Mesangial cell (primary cell): ENCODE measurements around the gene SLC30A9. TPM values are rescaled to one million over a fixed set of nuclear protein-coding genes. Genes with fewer than 3 reads are reported as not detected.

Experiments
- total RNA-seq: library from RNA; depleted of rRNA; stranded (reverse); fragments of >200 nt; gene quantifications from 2 replicates; pipeline ENCODE4 v1.2.3, GENCODE V29; 2015

The SLC30A9 gene
- 36.5 and 44.9 TPM in 2 replicates for total RNA-seq

DNA sequence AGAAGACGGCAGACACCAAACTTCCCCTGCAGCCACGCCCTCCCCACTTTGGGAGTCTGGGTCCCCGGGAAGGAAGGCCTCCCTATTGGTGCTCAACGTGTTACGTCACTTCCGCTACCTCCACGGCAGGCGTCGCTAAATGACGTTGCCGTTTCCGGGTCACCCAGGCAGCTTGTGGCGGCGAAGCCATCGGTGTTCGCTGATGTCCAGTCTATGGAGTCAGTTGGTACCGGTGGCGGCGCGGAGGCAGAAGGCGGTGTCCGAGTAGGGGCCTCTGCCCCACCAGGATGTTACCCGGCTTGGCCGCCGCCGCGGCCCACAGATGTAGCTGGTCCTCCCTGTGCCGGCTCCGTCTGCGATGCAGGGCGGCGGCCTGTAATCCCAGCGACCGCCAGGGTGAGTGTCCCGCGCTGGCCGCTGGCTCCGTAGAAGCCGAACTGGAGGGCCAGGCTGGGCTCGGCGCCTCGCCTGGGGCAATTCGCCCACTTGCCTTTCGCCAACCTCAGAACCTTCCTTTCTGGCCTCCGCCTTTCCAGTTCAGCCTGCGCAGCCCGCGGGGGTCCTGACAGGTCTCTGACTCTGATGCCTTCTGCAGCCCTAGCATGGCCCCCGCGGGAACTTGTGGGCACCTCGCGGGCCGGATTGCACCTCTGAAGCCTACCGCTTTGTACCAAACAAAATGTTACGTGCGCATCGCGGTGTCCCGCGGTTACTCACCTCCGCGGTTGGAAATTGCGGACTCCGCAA lies at the start of gene SLC30A9:
SLC30A9 (plus strand) TSS at position 166 of the 747 bp plus-strand sequence; CDS start at position 288, 122 bp downstream.

DNA sequence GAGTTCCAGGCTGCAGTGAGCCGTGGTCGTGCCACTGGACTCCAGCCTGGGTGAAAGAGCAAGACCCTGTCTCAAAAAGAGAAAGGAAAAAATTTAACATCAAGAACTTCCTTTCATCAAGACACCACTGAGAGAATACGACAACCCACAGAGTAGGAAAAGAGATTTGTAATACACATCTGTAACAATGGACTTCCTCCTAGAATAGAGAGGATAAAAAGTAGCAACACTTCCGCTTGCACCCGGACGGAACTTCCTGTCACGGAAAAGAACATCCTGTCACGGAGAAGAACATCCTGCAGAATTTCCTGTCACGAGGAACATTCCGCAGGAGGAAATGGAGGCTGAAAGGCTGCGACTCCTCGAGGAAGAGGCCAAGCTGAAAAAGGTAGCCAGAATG lies 8.9 kb upstream of the SLC30A9 start, which contains the start of gene DCAF4L1:
DCAF4L1 (plus strand) TSS at position 301 of the 400 bp plus-strand sequence; CDS start at position 338, 37 bp downstream.

Other genes starting within 250 kb of the SLC30A9 start
- gene PHOX2B, start 241.8 kb upstream of the SLC30A9 start, total RNA-seq, result not detected in 2 replicates
- 51.6 and 55.7 TPM in 2 replicates for gene TMEM33, start 55.1 kb upstream of the SLC30A9 start, total RNA-seq
- not detected in 2 replicates for gene DCAF4L1, start 8.8 kb upstream of the SLC30A9 start, total RNA-seq
- gene BEND4, start 162.1 kb downstream of the SLC30A9 start, total RNA-seq, result under 0.01 TPM in 1 of 2 replicates, not detected in the other